Karpas-422 (cell line): Measurements from ENCODE around the gene SLC28A3. TPM values are rescaled to one million over a fixed set of nuclear protein-coding genes. Genes with fewer than 3 reads are reported as not detected.
A peak's percentile ranks its signal among the peaks of the same experiment; 100 is the strongest.

Source experiments
- DNase-seq: peaks from one replicate; pipeline ENCODE4 v3.0.0-alpha.2; 2015
- H2AFZ ChIP-seq: fragments of 200-600 bp; sonication (generic); 2 replicates; pipeline ENCODE4 v1.6.1; 2014; ENCODE audit warnings: antibody characterized with exemption, low read length, mixed read lengths
- H3K27ac ChIP-seq: fragments of 200-600 bp; sonication (generic); 2 replicates; pipeline ENCODE4 v1.5.1; 2014; ENCODE audit warnings: mild to moderate bottlenecking, low read length, moderate library complexity
- H3K27me3 ChIP-seq: fragments of 200-600 bp; sonication (generic); 2 replicates; pipeline ENCODE4 v1.6.1; 2014; ENCODE audit warnings: low read length, mixed read lengths
- H3K36me3 ChIP-seq: fragments of 200-600 bp; sonication (generic); 2 replicates; pipeline ENCODE4 v1.6.1; 2014; ENCODE audit warnings: low read length, mixed read lengths; ENCODE audit not compliant: insufficient read depth
- H3K4me1 ChIP-seq: fragments of 200-600 bp; sonication (generic); 2 replicates; pipeline ENCODE4 v1.6.1; 2014; ENCODE audit warnings: mild to moderate bottlenecking, low read length, mixed read lengths
- H3K4me2 ChIP-seq: fragments of 200-600 bp; sonication (generic); 2 replicates; pipeline ENCODE4 v1.6.1; 2014; ENCODE audit warnings: low read length, low read depth, mild to moderate bottlenecking; ENCODE audit not compliant: poor library complexity, severe bottlenecking
- H3K4me3 ChIP-seq: fragments of 200-600 bp; sonication (generic); 2 replicates; pipeline ENCODE4 v1.5.1; 2014; ENCODE audit warnings: mild to moderate bottlenecking, antibody characterized with exemption, low read length, mixed read lengths
- H3K79me2 ChIP-seq: fragments of 200-600 bp; sonication (generic); 2 replicates; pipeline ENCODE4 v1.6.1; 2014; ENCODE audit warnings: mild to moderate bottlenecking, low read length, mixed read lengths
- H3K9ac ChIP-seq: fragments of 200-600 bp; sonication (generic); 2 replicates; pipeline ENCODE4 v1.6.0; 2014; ENCODE audit warnings: low read length
- H3K9me2 ChIP-seq: fragments of 200-600 bp; sonication (generic), shearing (Covaris generic); replicated peaks from 2 replicates; pipeline ENCODE4 v1.6.0; 2014; ENCODE audit warnings: mild to moderate bottlenecking, low read length, moderate library complexity; ENCODE audit not compliant: insufficient read depth
- H3K9me3 ChIP-seq: fragments of 300-700, 200-600 bp; sonication (generic); 2 replicates; pipeline ENCODE4 v1.6.1; 2014; ENCODE audit warnings: low read length, mixed read lengths
- H4K20me1 ChIP-seq: fragments of 200-600 bp; sonication (generic); 2 replicates; pipeline ENCODE4 v1.6.1; 2014; ENCODE audit warnings: mild to moderate bottlenecking, antibody characterized with exemption, low read length, low read depth; ENCODE audit not compliant: insufficient read depth
- total RNA-seq: library from RNA; depleted of rRNA; stranded (reverse); fragments of >200 nt; shearing (Covaris generic); gene quantifications from 2 replicates; pipeline ENCODE4 v1.2.3, GENCODE V29; 2014; ENCODE audit warnings: low replicate concordance

Gene SLC28A3
- total RNA-seq, 1 experiment from 2014 or later, result not detected

GRCh38 chr9:84241817-84242373 lies 98.7 kb downstream of the SLC28A3 start:
- no peak overlapping the region for H3K9ac ChIP-seq
- no peaks in the 10 kb centered on the region for H3K36me3 ChIP-seq
- H3K9me3 ChIP-seq, result no peaks in the 10 kb centered on the region
- no peaks in the 10 kb centered on the region for H3K79me2 ChIP-seq
- no peak overlapping the region for H3K27ac ChIP-seq
- H3K4me1 ChIP-seq, result no peaks in the 10 kb centered on the region
- no peak overlapping the region for H2AFZ ChIP-seq
- no peak for DNase-seq
- no peaks in the 10 kb centered on the region; the same call in 1 of the 2 replicates for H3K9me2 ChIP-seq
- no peak overlapping the region for H3K4me3 ChIP-seq
- H4K20me1 ChIP-seq, result no peaks in the 10 kb centered on the region
- no peaks in the 10 kb centered on the region for H3K27me3 ChIP-seq
- no peak overlapping the region for H3K4me2 ChIP-seq

- Histone ChIP-seq H3K4me2 (no peak overlapping the region), H3K27me3 (no peaks in the 10 kb centered on the region), H3K79me2 (no peaks in the 10 kb centered on the region), H3K9me2 (no peaks in the 10 kb centered on the region; the same call in 1 of the 2 replicates), H3K9ac (no peak overlapping the region), H3K36me3 (no peaks in the 10 kb centered on the region), H4K20me1 (no peaks in the 10 kb centered on the region), H3K27ac (no peak overlapping the region), H3K9me3 (no peaks in the 10 kb centered on the region), H3K4me1 (no peaks in the 10 kb centered on the region), H3K4me3 (no peak overlapping the region), H2AFZ (no peak overlapping the region)
- DNase-seq, result no peak
Measured at GRCh38 chr9:84239343-84239742, 101.2 kb downstream of the SLC28A3 start.

- Histone ChIP-seq H3K4me2 (no peak overlapping the region), H3K36me3 (no peaks in the 10 kb centered on the region), H3K4me3 (no peak overlapping the region), H3K9ac (no peak overlapping the region), H2AFZ (no peak overlapping the region), H3K4me1 (no peaks in the 10 kb centered on the region), H3K9me3 (no peaks in the 10 kb centered on the region), H4K20me1 (no peaks in the 10 kb centered on the region), H3K9me2 (no peaks in the 10 kb centered on the region; the same call in 1 of the 2 replicates), H3K79me2 (no peaks in the 10 kb centered on the region), H3K27me3 (no peaks in the 10 kb centered on the region), H3K27ac (no peak overlapping the region)
- DNase-seq, result peak; percentile 71
Measured at GRCh38 chr9:84238652-84239051, 101.9 kb downstream of the SLC28A3 start.

- Histone ChIP-seq H3K9ac (no peak overlapping the region), H2AFZ (no peak overlapping the region), H3K27ac (no peak overlapping the region), H3K4me3 (no peak overlapping the region), H3K36me3 (no peaks in the 10 kb centered on the region), H4K20me1 (no peaks in the 10 kb centered on the region), H3K4me2 (no peak overlapping the region), H3K9me3 (no peaks in the 10 kb centered on the region), H3K79me2 (no peaks in the 10 kb centered on the region), H3K9me2 (no peaks in the 10 kb centered on the region; the same call in 1 of the 2 replicates), H3K4me1 (no peaks in the 10 kb centered on the region), H3K27me3 (no peaks in the 10 kb centered on the region)
- no peak for DNase-seq
Measured at GRCh38 chr9:84235511-84235910, 105.0 kb downstream of the SLC28A3 start.

GRCh38 chr9:84230355-84231145 lies 110.0 kb downstream of the SLC28A3 start:
- H3K4me3 ChIP-seq, result no peak overlapping the region
- H3K9me3 ChIP-seq, result no peaks in the 10 kb centered on the region
- no peaks in the 10 kb centered on the region for H3K27me3 ChIP-seq
- H2AFZ ChIP-seq, result no peak overlapping the region
- no peak overlapping the region for H3K9ac ChIP-seq
- H3K27ac ChIP-seq, result no peak overlapping the region
- H3K36me3 ChIP-seq, result no peaks in the 10 kb centered on the region
- DNase-seq, result no peak
- no peaks in the 10 kb centered on the region for H3K9me2 ChIP-seq
- H4K20me1 ChIP-seq, result no peaks in the 10 kb centered on the region
- H3K4me1 ChIP-seq, result no peaks in the 10 kb centered on the region
- H3K79me2 ChIP-seq, result no peaks in the 10 kb centered on the region
- no peak overlapping the region for H3K4me2 ChIP-seq

- H3K36me3 ChIP-seq, result no peaks in the 10 kb centered on the region
- no peaks in the 10 kb centered on the region for H4K20me1 ChIP-seq
- H3K9me3 ChIP-seq, result no peaks in the 10 kb centered on the region
- H3K9ac ChIP-seq, result no peak overlapping the region
- H2AFZ ChIP-seq, result no peak overlapping the region
- H3K27me3 ChIP-seq, result no peaks in the 10 kb centered on the region
- H3K4me2 ChIP-seq, result no peak overlapping the region
- H3K4me3 ChIP-seq, result no peak overlapping the region
- H3K27ac ChIP-seq, result no peak overlapping the region
- H3K9me2 ChIP-seq, result no peaks in the 10 kb centered on the region
- DNase-seq, result no peak
- H3K4me1 ChIP-seq, result no peaks in the 10 kb centered on the region
- H3K79me2 ChIP-seq, result no peaks in the 10 kb centered on the region
Measured at GRCh38 chr9:84229191-84229590, 111.4 kb downstream of the SLC28A3 start.

GRCh38 chr9:84228130-84228720 lies 112.3 kb downstream of the SLC28A3 start:
- Histone ChIP-seq H3K9me2 (no peaks in the 10 kb centered on the region), H4K20me1 (no peaks in the 10 kb centered on the region), H2AFZ (no peak overlapping the region), H3K9me3 (no peaks in the 10 kb centered on the region), H3K27ac (no peak overlapping the region), H3K27me3 (no peaks in the 10 kb centered on the region), H3K4me1 (no peaks in the 10 kb centered on the region), H3K36me3 (no peaks in the 10 kb centered on the region), H3K4me2 (no peak overlapping the region), H3K9ac (no peak overlapping the region), H3K79me2 (no peaks in the 10 kb centered on the region), H3K4me3 (no peak overlapping the region)
- DNase-seq, result no peak

GRCh38 chr9:84226126-84226525 lies 114.4 kb downstream of the SLC28A3 start:
- Histone ChIP-seq H3K27ac (no peak overlapping the region), H4K20me1 (no peaks in the 10 kb centered on the region), H3K4me1 (no peaks in the 10 kb centered on the region), H3K9ac (no peak overlapping the region), H3K9me3 (0 out of 2 replicates have a peak, but pooled peaks cover 4% of the 10 kb centered on the region), H3K27me3 (no peaks in the 10 kb centered on the region), H3K4me2 (no peak overlapping the region), H3K79me2 (no peaks in the 10 kb centered on the region), H2AFZ (no peak overlapping the region), H3K9me2 (no peaks in the 10 kb centered on the region), H3K4me3 (no peak overlapping the region), H3K36me3 (no peaks in the 10 kb centered on the region)
- DNase-seq, result no peak
